Peyer's patch (tissue), 4 donors: ENCODE data around the gene ELFN2. TPM values are rescaled to one million over a fixed set of nuclear protein-coding genes. Genes with fewer than 3 reads are reported as not detected.

Experiments
- DNase-seq, 3 donors: peaks; one replicate each; pipeline ENCODE4 v3.0.0-alpha.2; 2017 to 2019
- H3K27ac ChIP-seq, 4 donors: fragments of 200-600 bp; sonication (generic); one replicate each; pipeline ENCODE4 v1.5.1; 2016 to 2019
- H3K27me3 ChIP-seq, 2 donors: fragments of 200-600 bp; sonication (generic); one replicate each; pipeline ENCODE4 v1.5.1; 2019
- H3K36me3 ChIP-seq, 3 donors: fragments of 200-600 bp; sonication (generic); one replicate each; pipeline ENCODE4 v1.5.1; 2016 to 2019
- H3K4me1 ChIP-seq, 4 donors: fragments of 200-600 bp; sonication (generic); one replicate each; pipeline ENCODE4 v1.5.1; 2016 to 2019
- H3K4me3 ChIP-seq, 4 donors: fragments of 200-600 bp; sonication (generic); 1 replicate in 3 of 4; 2 replicates in 1 of 4; pipeline ENCODE4 v1.5.1; 2016 to 2019; ENCODE audit warnings: mild to moderate bottlenecking in 1 of 4
- H3K9me3 ChIP-seq, 4 donors: fragments of 200-600 bp; sonication (generic); one replicate each; pipeline ENCODE4 v1.5.1; 2016 to 2019; ENCODE audit warnings: mild to moderate bottlenecking in 1 of 4
- POLR2A ChIP-seq, 2 donors: fragments of 450-650 bp; IDR thresholded peaks; one replicate each; pipeline ENCODE4 v1.5.1; 2017; ENCODE audit warnings: antibody characterized with exemption in 2 of 2, mild to moderate bottlenecking in 2 of 2, moderate library complexity in 2 of 2
- total RNA-seq, 4 donors: library from RNA; depleted of rRNA; stranded (reverse); fragments of >200 nt; gene quantifications; one replicate each; pipeline ENCODE4 v1.1.0, GENCODE V29; 2016
- TF ChIP-seq, protein P1 (sequence below), 6 experiments: fragments of 450-650 bp in 4 of 6; fragments of 200-600 bp in 2 of 6; sonication (generic) in 1 of 6; IDR thresholded peaks; one replicate each; pipeline ENCODE4 v1.5.1; 2017 to 2019; ENCODE audit warnings: antibody characterized with exemption in 6 of 6, mild to moderate bottlenecking in 3 of 6, moderate library complexity in 1 of 6

ELFN2 gene
- total RNA-seq, 4 donors from 2014 or later, result under 0.01 TPM; not detected in 3

DNA sequence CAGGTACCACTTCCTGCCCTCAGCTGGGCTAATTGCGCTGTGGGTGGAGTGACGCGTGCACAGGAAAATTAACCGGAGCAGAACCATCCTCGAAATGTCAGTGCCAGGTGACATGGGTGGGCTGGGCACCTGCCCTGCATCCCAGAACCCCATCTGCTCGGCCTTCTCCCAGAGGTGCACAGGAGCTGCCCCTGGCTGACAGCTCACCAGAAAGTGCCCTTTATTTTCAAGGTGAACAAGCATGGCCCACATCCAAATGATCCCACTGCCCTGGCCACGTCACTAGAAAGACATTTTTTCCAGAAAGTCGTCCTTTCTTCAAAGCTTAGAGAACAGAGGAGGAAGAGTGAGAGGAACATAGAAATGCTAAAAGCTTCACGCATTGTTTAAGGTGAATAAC lies 4.1 kb upstream of the ELFN2 start:
- peaks cover 0 to 28% of the 10 kb centered on the region in 2 donors for H3K27me3 ChIP-seq

DNA sequence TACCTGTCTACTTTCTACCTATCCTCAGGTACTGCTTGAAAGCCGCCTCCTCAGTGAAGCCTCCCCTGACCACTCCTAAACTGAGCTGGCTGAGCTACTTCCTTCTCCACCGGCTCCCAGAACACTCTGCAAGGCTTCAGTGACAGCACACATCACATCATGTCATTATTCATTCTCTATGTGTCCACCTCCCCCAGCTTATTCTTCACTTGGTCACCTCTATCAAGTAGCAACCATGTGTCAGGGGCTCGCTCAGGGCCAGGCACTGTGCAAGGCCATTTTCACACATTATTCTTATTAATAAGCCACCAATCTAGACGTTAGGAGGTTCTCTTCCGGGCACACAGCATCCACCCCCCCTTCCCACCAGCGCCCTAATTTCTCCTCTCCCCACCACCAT lies 3.7 kb upstream of the ELFN2 start:
- H3K27ac ChIP-seq, result no peak overlapping the region
- peaks cover 0 to 16% (median 7%) of the 10 kb centered on the region in 4 donors for H3K4me1 ChIP-seq
- DNase-seq, result no peak
- peaks cover 0 to 28% of the 10 kb centered on the region in 2 donors for H3K27me3 ChIP-seq
- no peak for TF ChIP-seq POLR2A (IDR thresholded peaks at IDR 0.05)
- TF ChIP-seq, protein P1, sequence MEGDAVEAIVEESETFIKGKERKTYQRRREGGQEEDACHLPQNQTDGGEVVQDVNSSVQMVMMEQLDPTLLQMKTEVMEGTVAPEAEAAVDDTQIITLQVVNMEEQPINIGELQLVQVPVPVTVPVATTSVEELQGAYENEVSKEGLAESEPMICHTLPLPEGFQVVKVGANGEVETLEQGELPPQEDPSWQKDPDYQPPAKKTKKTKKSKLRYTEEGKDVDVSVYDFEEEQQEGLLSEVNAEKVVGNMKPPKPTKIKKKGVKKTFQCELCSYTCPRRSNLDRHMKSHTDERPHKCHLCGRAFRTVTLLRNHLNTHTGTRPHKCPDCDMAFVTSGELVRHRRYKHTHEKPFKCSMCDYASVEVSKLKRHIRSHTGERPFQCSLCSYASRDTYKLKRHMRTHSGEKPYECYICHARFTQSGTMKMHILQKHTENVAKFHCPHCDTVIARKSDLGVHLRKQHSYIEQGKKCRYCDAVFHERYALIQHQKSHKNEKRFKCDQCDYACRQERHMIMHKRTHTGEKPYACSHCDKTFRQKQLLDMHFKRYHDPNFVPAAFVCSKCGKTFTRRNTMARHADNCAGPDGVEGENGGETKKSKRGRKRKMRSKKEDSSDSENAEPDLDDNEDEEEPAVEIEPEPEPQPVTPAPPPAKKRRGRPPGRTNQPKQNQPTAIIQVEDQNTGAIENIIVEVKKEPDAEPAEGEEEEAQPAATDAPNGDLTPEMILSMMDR (IDR thresholded peaks at IDR 0.05), result no peak
- no peaks in the 10 kb centered on the region for H3K9me3 ChIP-seq
- H3K4me3 ChIP-seq, result no peak overlapping the region
- H3K36me3 ChIP-seq, result no peaks in the 10 kb centered on the region

More for the DNA sequence above, 4.1 kb upstream of the ELFN2 start:
- Histone ChIP-seq H3K36me3 (no peaks in the 10 kb centered on the region), H3K4me1 (peaks cover 0 to 16% (median 7%) of the 10 kb centered on the region in 4 donors), H3K9me3 (no peaks in the 10 kb centered on the region), H3K4me3 (no peak overlapping the region), H3K27ac (no peak overlapping the region)
- no peak for DNase-seq
- no peak for TF ChIP-seq POLR2A (IDR thresholded peaks at IDR 0.05)
- TF ChIP-seq, protein P1 (IDR thresholded peaks at IDR 0.05), result no peak

DNA sequence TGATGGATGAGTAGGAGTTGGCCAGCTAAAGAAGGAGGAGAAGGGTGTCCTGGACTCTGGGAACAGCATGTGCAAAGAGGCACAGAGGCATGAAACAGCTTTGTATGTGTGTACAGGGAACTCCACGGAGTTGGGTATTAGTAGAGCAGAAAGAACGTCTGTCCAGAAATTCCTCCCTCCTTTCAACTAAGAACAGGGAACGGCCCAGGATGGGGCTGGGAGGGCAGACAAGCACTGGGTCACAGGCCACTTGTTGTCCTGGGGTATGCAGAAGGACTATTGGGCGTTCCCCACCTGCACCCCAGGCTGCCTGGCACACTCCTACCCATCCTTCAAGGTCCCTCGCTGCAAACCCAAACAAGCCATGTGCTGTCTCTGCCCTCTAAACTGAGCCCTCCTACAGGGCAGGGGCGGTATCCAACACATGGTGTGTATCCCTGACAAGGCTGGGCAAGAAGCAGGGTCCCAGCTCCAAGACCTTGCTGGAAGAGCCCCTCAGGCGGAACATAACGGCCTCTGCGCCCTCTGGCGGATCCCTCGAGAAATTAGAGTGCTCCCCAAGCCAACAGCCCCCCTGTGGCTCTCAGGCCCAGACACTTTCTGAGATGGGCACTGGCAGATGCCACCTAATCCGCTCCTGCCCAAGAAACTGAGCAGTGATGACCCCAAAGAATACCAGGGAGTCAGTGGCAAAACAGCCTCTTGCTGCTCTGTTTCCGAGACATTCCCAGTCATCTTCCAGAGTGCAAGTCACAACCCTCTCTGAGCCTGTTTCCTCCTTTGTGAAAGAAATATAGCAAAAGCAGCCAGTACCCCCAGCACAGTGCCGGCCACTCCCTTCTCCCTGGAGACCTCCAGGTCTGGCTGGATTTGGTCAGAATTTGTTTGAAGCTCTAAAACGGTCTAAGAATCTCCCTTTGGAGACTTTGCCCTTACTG lies 1.6 kb upstream of the ELFN2 start:
- H3K27ac ChIP-seq, result no peak overlapping the region
- peak; percentile 44 to 83 (median 70) for DNase-seq
- no peaks in the 10 kb centered on the region for H3K36me3 ChIP-seq
- H3K9me3 ChIP-seq, result no peaks in the 10 kb centered on the region
- no peak overlapping the region for H3K4me3 ChIP-seq
- peaks cover 0 to 16% (median 7%) of the 10 kb centered on the region in 4 donors for H3K4me1 ChIP-seq
- peaks cover 0 to 28% of the 10 kb centered on the region in 2 donors for H3K27me3 ChIP-seq
- TF ChIP-seq, protein P1 (IDR thresholded peaks at IDR 0.05), result peak; percentile 46 to 71 (median 62)
- no peak for TF ChIP-seq POLR2A (IDR thresholded peaks at IDR 0.05)

DNA sequence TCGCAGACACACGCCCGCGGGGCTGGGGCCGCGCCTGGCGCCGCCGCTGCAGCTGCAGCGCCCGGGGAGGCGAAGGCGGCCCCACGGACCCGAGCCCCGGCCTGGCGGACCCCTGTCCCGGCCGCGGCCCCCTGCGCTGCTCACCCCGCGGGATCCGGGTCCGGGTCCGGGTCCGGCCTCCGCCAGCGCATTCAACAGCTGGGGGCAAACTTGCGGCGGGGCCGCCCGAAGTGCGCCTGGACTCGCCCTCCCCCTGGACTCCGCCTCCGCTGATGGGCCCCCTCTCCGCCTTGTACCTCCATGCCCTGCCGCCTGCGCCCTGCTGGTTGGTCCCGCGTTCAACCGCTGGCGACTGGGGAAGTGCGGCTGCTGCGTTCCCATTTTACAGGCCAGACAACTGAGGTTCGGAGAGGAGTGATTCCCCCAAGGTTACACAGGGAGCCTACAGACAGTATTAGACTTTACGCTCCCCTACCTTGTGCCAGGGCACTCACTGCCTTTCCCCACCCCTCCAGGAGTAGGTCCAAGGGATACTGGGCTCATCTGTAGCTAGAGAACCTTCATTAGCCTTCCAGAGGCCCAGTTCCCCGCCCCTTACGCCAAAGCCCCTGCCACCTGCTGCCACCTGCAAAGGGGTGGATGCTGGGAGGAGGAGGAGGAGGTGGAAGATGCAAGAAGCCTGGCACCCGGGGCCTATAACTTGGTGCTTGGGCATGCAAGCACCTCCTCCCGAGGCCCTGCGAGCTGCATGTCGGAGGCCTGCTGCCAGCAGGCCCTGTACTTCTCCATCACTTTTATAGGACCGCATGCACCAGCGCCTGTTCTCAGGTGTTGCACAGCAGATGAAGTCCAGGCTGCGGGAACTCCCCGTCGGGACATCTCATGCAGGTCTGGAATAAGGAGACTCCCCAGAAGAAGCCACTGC lies 694 bp upstream of the ELFN2 start:
- H3K4me1 ChIP-seq, result peaks cover 0 to 16% (median 7%) of the 10 kb centered on the region in 4 donors
- H3K27me3 ChIP-seq, result peaks cover 0 to 28% of the 10 kb centered on the region in 2 donors
- H3K27ac ChIP-seq, result no peak overlapping the region
- H3K36me3 ChIP-seq, result no peaks in the 10 kb centered on the region
- no peaks in the 10 kb centered on the region for H3K9me3 ChIP-seq
- H3K4me3 ChIP-seq, result peak overlapping the region in 3 of 4 donors; percentile 41 to 54 (median 48)
- no peak for TF ChIP-seq POLR2A (IDR thresholded peaks at IDR 0.05)
- TF ChIP-seq, protein P1 (IDR thresholded peaks at IDR 0.05), result no peak
- DNase-seq, result no peak

DNA sequence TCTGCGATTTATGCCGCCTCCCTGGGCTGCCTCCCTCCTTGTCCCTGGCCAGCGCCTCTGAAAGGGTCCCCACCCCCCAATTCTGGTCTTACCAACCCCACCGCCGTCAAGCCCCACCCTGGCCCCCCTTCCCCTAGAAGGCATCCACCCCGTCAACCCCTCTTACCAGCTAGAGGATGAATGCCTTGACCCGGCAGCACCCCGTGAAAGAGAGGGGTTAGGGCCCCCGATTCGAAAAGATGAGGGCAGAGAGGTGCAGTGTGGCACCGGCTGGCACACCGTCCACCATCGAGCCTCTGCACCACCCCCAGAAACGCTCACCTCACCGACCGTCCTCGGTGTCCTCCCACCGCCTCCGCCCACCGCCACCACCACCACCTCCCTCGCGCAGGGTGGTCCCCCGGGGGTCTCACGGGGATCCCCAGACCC lies 559 bp downstream of the ELFN2 start:
- TF ChIP-seq, protein P1 (IDR thresholded peaks at IDR 0.05), result no peak
- TF ChIP-seq POLR2A (IDR thresholded peaks at IDR 0.05), result no peak
- H3K9me3 ChIP-seq, result no peaks in the 10 kb centered on the region
- DNase-seq, result no peak
- H3K36me3 ChIP-seq, result no peaks in the 10 kb centered on the region
- peaks cover 0 to 28% of the 10 kb centered on the region in 2 donors for H3K27me3 ChIP-seq
- H3K4me3 ChIP-seq, result peak overlapping the region in 3 of 4 donors; percentile 41 to 54 (median 48)
- no peak overlapping the region for H3K27ac ChIP-seq
- peaks cover 0 to 16% (median 7%) of the 10 kb centered on the region in 4 donors for H3K4me1 ChIP-seq
